Endothelial cell of umbilical vein (primary cell): ENCODE data around the gene TRAPPC10. TPM values are rescaled to one million over a fixed set of nuclear protein-coding genes. Genes with fewer than 3 reads are reported as not detected.

Source experiments
- BruUV-seq: library from RNA; stranded (reverse); fragments of 400-500 nt; replicated peaks from 2 replicates; lab custom pipeline; 2021; lab: Mats Ljungman, UMichigan
- CTCF ChIA-PET: fragments of 300-600, 350-600 bp; sonication (Branson Sonifier 250); formaldehyde crosslinking; loops from one replicate; lab custom pipeline; 2021; ENCODE audit warnings: antibody characterized with exemption, inconsistent platforms; lab: Charles Lee
- POLR2A ChIA-PET: fragments of 300-600, 350-600 bp; sonication (Branson Sonifier 250); formaldehyde crosslinking; loops from one replicate; lab custom pipeline; 2021; ENCODE audit warnings: antibody characterized with exemption, inconsistent platforms; lab: Charles Lee
- DNase-seq: peaks from one replicate; pipeline ENCODE4 v3.0.0-alpha.2; 2011; ENCODE audit warnings: low read depth, low spot score
- FAIRE-seq: peaks from 2 replicates; lab custom pipeline; 2011; peaks lifted over from hg19 to GRCh38; lab: Jason Lieb, UNC
- H2AFZ ChIP-seq: 2 replicates; pipeline ENCODE4 v1.6.0; 2012; ENCODE audit warnings: low read depth, low read length, control low read depth, inconsistent platforms
- H3K27ac ChIP-seq: 2 replicates; pipeline ENCODE4 v1.5.1; 2011; ENCODE audit warnings: low read depth, mild to moderate bottlenecking, control low read depth, low read length, moderate library complexity; ENCODE audit not compliant: insufficient read depth
- H3K27me3 ChIP-seq, 2 experiments: 2 replicates each; pipeline versions ENCODE4 v1.6.0 to v1.6.1; 2011; ENCODE audit warnings: low read length in 2 of 2, mixed read lengths in 1 of 2; ENCODE audit not compliant: control insufficient read depth in 2 of 2, insufficient read depth in 2 of 2
- H3K36me3 ChIP-seq, 2 experiments: 2 replicates in 1 of 2; 3 replicates in 1 of 2; pipeline ENCODE4 v1.5.1; 2011; ENCODE audit warnings: low read length in 2 of 2, mild to moderate bottlenecking in 1 of 2, moderate library complexity in 1 of 2; ENCODE audit not compliant: control insufficient read depth in 2 of 2, insufficient read depth in 2 of 2; ENCODE audit errors: extremely low read depth in 1 of 2
- H3K4me1 ChIP-seq: 3 replicates; pipeline ENCODE4 v1.5.1; 2011; ENCODE audit warnings: mild to moderate bottlenecking, low read length; ENCODE audit not compliant: control insufficient read depth, insufficient read depth; ENCODE audit errors: extremely low read depth
- H3K4me2 ChIP-seq: 2 replicates; pipeline ENCODE4 v1.6.1; 2011; ENCODE audit warnings: low read length, control low read depth, mixed read lengths; ENCODE audit not compliant: insufficient read depth
- H3K4me3 ChIP-seq, 3 experiments: fragments of 200-600 bp in 1 of 3; sonication (generic), shearing (Covaris generic) in 1 of 3; replicated peaks in 1 of 3; 2 replicates each; pipeline ENCODE4 v1.5.1; 2011 to 2016; ENCODE audit warnings: control low read depth in 3 of 3, low read length in 3 of 3, mild to moderate bottlenecking in 2 of 3, inconsistent platforms in 1 of 3, low read depth in 1 of 3, moderate library complexity in 1 of 3; ENCODE audit not compliant: insufficient read depth in 1 of 3
- H3K79me2 ChIP-seq: 2 replicates; pipeline ENCODE4 v1.6.0; 2012; ENCODE audit warnings: low read length, inconsistent platforms; ENCODE audit not compliant: control insufficient read depth, insufficient read depth
- H3K9ac ChIP-seq: replicated peaks from 2 replicates; pipeline ENCODE3; 2011; ENCODE audit warnings: low read length, control low read depth; ENCODE audit not compliant: insufficient read depth; ENCODE audit errors: extremely low read depth
- H3K9me1 ChIP-seq: replicated peaks from 3 replicates; pipeline ENCODE4 v1.6.0; 2011; ENCODE audit warnings: mild to moderate bottlenecking, low read length; ENCODE audit not compliant: control insufficient read depth, insufficient read depth; ENCODE audit errors: extremely low read depth
- H3K9me3 ChIP-seq: replicated peaks from 2 replicates; pipeline ENCODE4 v1.5.1; 2012; ENCODE audit warnings: low read length, inconsistent platforms; ENCODE audit not compliant: control insufficient read depth, insufficient read depth
- H4K20me1 ChIP-seq: replicated peaks from 2 replicates; pipeline ENCODE3; 2011; ENCODE audit warnings: mild to moderate bottlenecking, low read length; ENCODE audit not compliant: control insufficient read depth, insufficient read depth; ENCODE audit errors: extremely low read depth
- CTCF ChIP-seq, 2 donors: IDR thresholded peaks; 1 replicate in 1 of 2; 2 replicates in 1 of 2; pipeline ENCODE4 v1.5.1; 2011; ENCODE audit warnings: low read length in 2 of 2, mild to moderate bottlenecking in 2 of 2, moderate library complexity in 2 of 2, control low read depth in 1 of 2, inconsistent platforms in 1 of 2, low read depth in 1 of 2; ENCODE audit not compliant: insufficient read depth in 1 of 2; ENCODE audit errors: extremely low read depth in 1 of 2
- EZH2 ChIP-seq: IDR thresholded peaks from 2 replicates; pipeline ENCODE4 v1.6.1; 2012; ENCODE audit warnings: borderline replicate concordance, low read depth, mild to moderate bottlenecking, moderate library complexity, low read length, inconsistent platforms; ENCODE audit not compliant: severe bottlenecking
- FOS ChIP-seq: IDR thresholded peaks from 2 replicates; pipeline ENCODE4 v1.6.1; 2011; ENCODE audit warnings: mild to moderate bottlenecking, low read length, moderate library complexity, borderline replicate concordance; ENCODE audit not compliant: insufficient read depth
- GATA2 ChIP-seq: IDR thresholded peaks from 2 replicates; pipeline ENCODE4 v1.7.0; 2011; ENCODE audit warnings: low read depth, mild to moderate bottlenecking, moderate library complexity, mixed read lengths, low read length; ENCODE audit not compliant: insufficient read length, insufficient read depth
- JUN ChIP-seq: IDR thresholded peaks from 2 replicates; pipeline ENCODE4 v1.6.1; 2011; ENCODE audit warnings: borderline replicate concordance, low read depth; ENCODE audit not compliant: insufficient read length, insufficient read depth
- MAX ChIP-seq: IDR thresholded peaks from 2 replicates; pipeline ENCODE4 v1.6.1; 2011; ENCODE audit not compliant: insufficient read depth, insufficient read length
- MYC ChIP-seq: IDR thresholded peaks from one replicate; pipeline ENCODE4 v1.6.1; 2011; ENCODE audit warnings: mild to moderate bottlenecking, low read depth, low read length
- POLR2A ChIP-seq: IDR thresholded peaks from 2 replicates; pipeline ENCODE4 v1.6.1; 2012; ENCODE audit warnings: low read depth, mild to moderate bottlenecking, control low read depth, low read length
- POLR2AphosphoS5 ChIP-seq: IDR thresholded peaks from 2 replicates; pipeline ENCODE4 v1.6.1; 2012; ENCODE audit warnings: low read depth, mild to moderate bottlenecking, control low read depth, low read length, moderate library complexity; ENCODE audit not compliant: insufficient read depth
- dilution Hi-C: fragments of 300-500 bp; cut with MboI; formaldehyde crosslinking; loops from one replicate; pipeline ENCODE4 v1.15.0; 2019; ENCODE audit warnings: low sequenced_read_pairs; ENCODE audit not compliant: extremely low pct_ligation_motif_present
- intact Hi-C: fragments of 100-400 bp; cut with micrococcal nuclease; formaldehyde crosslinking; loops from one replicate; pipeline ENCODE4 v1.10.0; 2022
- polyA plus RNA-seq, 4 experiments: library from polyadenylated mRNA; depleted of rRNA in 3 of 4; stranded (reverse) in 3 of 4; unstranded in 1 of 4; fragments of >200 nt; gene quantifications; 2 replicates each; pipeline versions ENCODE4 v1.2.1 to v1.2.3, GENCODE V29; 2011 to 2012; ENCODE audit warnings: missing spikeins in 1 of 4
- total RNA-seq: library from RNA; stranded (reverse); gene quantifications from 2 replicates; pipeline ENCODE4 v1.2.3, GENCODE V29; 2021

TRAPPC10 gene
- total and polyA plus RNA-seq, 2 donors (not counting 3 experiments of a cell fraction or from before 2014, with no cell fraction given) = 21.5 to 33.6 TPM

DNA sequence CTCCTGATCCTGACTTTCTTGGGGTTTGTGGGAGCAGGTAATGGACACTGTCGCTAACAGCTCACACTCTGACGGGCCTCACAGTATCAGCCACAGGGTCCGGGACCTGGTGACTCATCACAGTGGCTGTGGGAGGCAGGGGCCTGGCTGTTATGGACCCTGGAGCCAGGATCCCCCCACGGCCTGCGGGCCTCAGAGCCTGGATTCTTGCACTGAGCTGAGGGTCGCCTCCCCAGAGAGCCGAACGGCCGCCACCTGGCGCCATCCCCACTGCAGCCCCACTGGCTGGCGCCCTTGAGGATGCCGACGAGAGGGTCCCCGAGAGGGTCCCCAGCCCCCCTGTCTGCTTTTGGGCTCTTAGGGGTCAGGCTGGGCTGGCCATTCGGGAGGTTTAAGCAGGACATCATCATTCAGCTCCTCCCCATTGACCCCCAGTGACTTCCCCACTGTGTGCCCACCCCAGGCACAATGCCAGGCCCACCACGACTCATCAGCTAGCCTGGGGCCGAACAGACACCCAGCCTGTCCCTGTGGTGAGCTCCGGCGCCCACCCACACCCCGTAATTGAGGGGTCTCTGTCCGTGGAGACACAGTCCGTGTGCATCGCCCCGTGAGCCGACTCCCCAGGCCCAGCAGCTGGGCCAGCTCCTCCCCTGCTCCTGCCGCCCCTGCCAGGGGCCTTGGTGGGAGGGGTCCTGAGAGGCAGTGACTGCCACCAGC, 30.8 kb upstream of the TRAPPC10 start:
- intact Hi-C loops (no loop called here), dilution Hi-C loops (no loop called here)
- H3K4me2 ChIP-seq = no peak overlapping the region
- H3K27me3 ChIP-seq = peaks cover under 1 to 4% of the 10 kb centered on the region in 2 experiments
- DNase-seq = no peak
- no peak overlapping the region for H3K9ac ChIP-seq
- TF ChIP-seq FOS (no peak), JUN (no peak), EZH2 (no peak), CTCF (IDR thresholded peaks at IDR 0.05; ENCODE audit: extremely low read depth in 1 of 2, insufficient read depth in 1 of 2, low read depth in 1 of 2, low read length in 2 of 2) (no peak), GATA2 (no peak), POLR2A (no peak), MAX (no peak), MYC (no peak), POLR2AphosphoS5 (no peak)
- POLR2A ChIA-PET = no interaction called here
- no peak overlapping the region for H2AFZ ChIP-seq
- no peaks in the 10 kb centered on the region for H4K20me1 ChIP-seq
- no peaks in the 10 kb centered on the region for H3K9me3 ChIP-seq
- no peak overlapping the region for H3K4me3 ChIP-seq
- H3K4me1 ChIP-seq = no peaks in the 10 kb centered on the region
- peaks cover 0 to 10% of the 10 kb centered on the region in 2 experiments for H3K36me3 ChIP-seq
- no peak for FAIRE-seq
- no TSS peak for BruUV-seq
- no peak overlapping the region for H3K27ac ChIP-seq
- no peaks in the 10 kb centered on the region for H3K9me1 ChIP-seq
- CTCF ChIA-PET = interaction anchor here (1.5 kb wide), 1 partner anchor 163 kb away, joined by 3 read pairs; no protein-coding TSS in a partner anchor
- H3K79me2 ChIP-seq = no peaks in the 10 kb centered on the region
